A673 (cell line): ENCODE results near the gene PIK3R1. TPM values are rescaled to one million over a fixed set of nuclear protein-coding genes. Genes with fewer than 3 reads are reported as not detected.

ENCODE experiments used
- BruUV-seq: library from RNA; stranded (reverse); fragments of 400-500 nt; replicated peaks from 2 replicates; lab custom pipeline; 2021; lab: Mats Ljungman, UMichigan
- CTCF ChIA-PET: fragments of 300-600 bp; sonication (Branson Sonifier 250); formaldehyde crosslinking; loops from one replicate; lab custom pipeline; 2022; ENCODE audit warnings: antibody characterized with exemption; lab: Charles Lee
- POLR2A ChIA-PET: fragments of 300-600 bp; sonication (Branson Sonifier 250); formaldehyde crosslinking; loops from one replicate; lab custom pipeline; 2022; ENCODE audit warnings: antibody characterized with exemption; ENCODE audit not compliant: low non-redundant PET; lab: Charles Lee
- DNase-seq: peaks from one replicate; pipeline ENCODE4 v3.0.0-alpha.2; 2015; ENCODE audit warnings: low spot score
- H3K27ac ChIP-seq: fragments of 200-600 bp; sonication (generic); 2 replicates; pipeline ENCODE4 v1.5.1; 2016; ENCODE audit warnings: mixed run types, low read depth, mild to moderate bottlenecking, mixed read lengths, antibody characterized with exemption, low read length; ENCODE audit not compliant: poor library complexity, severe bottlenecking
- H3K27me3 ChIP-seq: fragments of 200-600 bp; sonication (generic); replicated peaks from 2 replicates; pipeline ENCODE4 v1.6.1; 2017; ENCODE audit warnings: mixed run types, low read depth, mild to moderate bottlenecking, mixed read lengths, antibody characterized with exemption, low read length; ENCODE audit not compliant: insufficient read depth, poor library complexity
- H3K36me3 ChIP-seq: fragments of 200-600 bp; sonication (generic); 2 replicates; pipeline ENCODE4 v1.6.1; 2016; ENCODE audit warnings: mixed run types, mild to moderate bottlenecking, mixed read lengths, antibody characterized with exemption, low read length; ENCODE audit not compliant: insufficient read depth, poor library complexity, severe bottlenecking
- H3K4me1 ChIP-seq: fragments of 200-600 bp; sonication (generic); 2 replicates; pipeline ENCODE4 v1.6.1; 2017; ENCODE audit warnings: mixed run types, mild to moderate bottlenecking, mixed read lengths, antibody characterized with exemption, low read length; ENCODE audit not compliant: insufficient read depth, poor library complexity, severe bottlenecking
- H3K4me3 ChIP-seq: fragments of 200-600 bp; sonication (generic); 2 replicates; pipeline ENCODE4 v1.5.1; 2016; ENCODE audit warnings: low read depth, mixed run types, mild to moderate bottlenecking, mixed read lengths, low read length; ENCODE audit not compliant: poor library complexity, severe bottlenecking
- H3K9me3 ChIP-seq: fragments of 200-600 bp; sonication (generic); 2 replicates; pipeline ENCODE4 v1.6.1; 2016; ENCODE audit warnings: mixed run types, low read depth, mild to moderate bottlenecking, mixed read lengths, antibody characterized with exemption, low read length; ENCODE audit not compliant: poor library complexity, severe bottlenecking
- CTCF ChIP-seq: fragments of 300-800, 200-600 bp; sonication (generic); conservative IDR thresholded peaks from 2 replicates; pipeline ENCODE4 v1.5.1; 2017; ENCODE audit warnings: low read depth, mild to moderate bottlenecking, antibody characterized with exemption, low read length, moderate library complexity, mixed read lengths
- EZH2 ChIP-seq: fragments of 200-600 bp; sonication (generic); IDR thresholded peaks from 2 replicates; pipeline ENCODE4 v1.6.1; 2017; ENCODE audit warnings: borderline replicate concordance, low read depth, mild to moderate bottlenecking, mixed read lengths, antibody characterized with exemption, low read length; ENCODE audit not compliant: poor library complexity, severe bottlenecking
- intact Hi-C: fragments of 100-400 bp; cut with micrococcal nuclease; formaldehyde crosslinking; loops from one replicate; pipeline ENCODE4 v1.10.0; 2022; ENCODE audit not compliant: unreplicated experiment
- total RNA-seq: library from RNA; stranded (reverse); gene quantifications from 2 replicates; pipeline ENCODE4 v1.2.3, GENCODE V29; 2021

The PIK3R1 gene
- total RNA-seq, 1 experiment from 2014 or later, result 57.9 TPM

DNA sequence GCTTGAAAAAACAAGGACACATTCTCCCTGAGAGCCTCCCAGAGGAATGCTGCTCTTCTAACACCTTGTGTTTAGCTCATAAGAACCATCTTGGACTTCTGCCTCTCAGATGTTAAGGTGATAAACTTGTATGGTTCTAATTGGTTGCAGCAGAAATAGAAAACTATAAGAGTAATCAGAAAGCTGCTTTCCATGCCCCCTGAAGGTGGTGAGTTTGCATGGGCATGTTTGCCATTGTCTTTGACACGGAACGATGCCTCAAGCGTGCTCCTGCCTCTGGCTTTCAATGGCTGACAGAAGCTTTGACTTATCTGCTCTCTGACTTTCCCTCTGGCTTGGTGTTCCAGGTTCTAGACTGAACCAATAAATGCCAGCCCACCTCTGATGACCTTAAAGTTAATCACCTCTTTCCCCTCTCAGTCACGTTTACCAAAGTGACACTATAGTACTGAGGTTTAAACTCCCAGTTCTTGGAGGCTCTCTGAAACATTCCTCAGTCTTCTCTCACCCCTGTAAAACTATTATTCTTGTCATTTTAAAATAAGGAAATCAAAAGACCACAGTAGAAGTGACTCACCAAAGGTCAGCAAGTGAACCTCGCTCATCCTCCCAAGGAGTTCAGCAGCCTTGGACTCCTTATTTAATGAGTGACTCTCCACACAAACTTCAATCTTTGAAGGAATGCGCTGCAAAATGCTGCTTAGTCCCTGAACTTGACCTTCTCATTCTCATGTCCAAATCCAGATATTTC, 103.6 kb downstream of the PIK3R1 start:
- Histone ChIP-seq H3K27ac (no peak overlapping the region), H3K4me3 (no peak overlapping the region), H3K4me1 (no peaks in the 10 kb centered on the region), H3K36me3 (no peaks in the 10 kb centered on the region), H3K9me3 (no peaks in the 10 kb centered on the region), H3K27me3 (no peaks in the 10 kb centered on the region)
- CTCF ChIA-PET, result no interaction called here
- POLR2A ChIA-PET, result no interaction called here
- DNase-seq, result no peak
- intact Hi-C loops, result no loop called here
- no TSS peak for BruUV-seq
- TF ChIP-seq EZH2 (no peak), CTCF (no peak)

DNA sequence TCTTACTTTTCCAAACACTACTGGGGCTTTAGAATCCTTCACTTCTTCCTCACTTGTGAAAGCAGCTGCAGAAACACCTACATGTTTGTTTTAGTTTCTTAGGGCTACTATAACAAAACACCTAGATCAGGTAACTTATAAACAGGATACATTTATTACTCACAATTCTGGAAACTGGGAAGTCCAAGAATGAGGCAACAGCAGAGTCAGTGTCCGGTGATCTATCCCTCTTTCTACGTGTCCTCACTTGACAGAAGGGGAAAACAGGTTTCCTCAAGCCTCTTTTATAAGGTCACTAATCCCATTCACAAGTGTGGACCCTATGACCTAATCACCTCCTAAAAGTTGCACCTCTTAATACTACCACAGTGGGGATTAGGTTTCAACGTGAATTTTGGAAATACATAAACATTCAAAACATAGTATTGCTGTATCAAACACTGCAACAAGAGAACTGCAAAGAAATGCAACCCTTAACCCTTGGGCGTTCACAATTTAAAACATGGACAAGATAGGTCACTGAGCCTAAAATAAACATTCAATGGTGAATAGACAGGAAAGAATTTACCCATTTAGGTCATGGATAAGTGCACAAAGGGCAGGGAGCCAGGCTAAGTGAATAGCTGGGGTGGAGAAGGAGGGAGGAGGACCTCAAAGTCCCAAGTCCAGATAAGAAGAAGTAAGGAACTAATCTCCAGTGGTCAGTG, 104.3 kb downstream of the PIK3R1 start:
- no peaks in the 10 kb centered on the region for H3K4me1 ChIP-seq
- POLR2A ChIA-PET, result no interaction called here
- H3K4me3 ChIP-seq, result no peak overlapping the region
- no peak overlapping the region for H3K27ac ChIP-seq
- H3K36me3 ChIP-seq, result no peaks in the 10 kb centered on the region
- CTCF ChIA-PET, result no interaction called here
- H3K27me3 ChIP-seq, result no peaks in the 10 kb centered on the region
- no TSS peak for BruUV-seq
- TF ChIP-seq CTCF (no peak), EZH2 (no peak)
- intact Hi-C loops, result no loop called here
- DNase-seq, result no peak
- no peaks in the 10 kb centered on the region for H3K9me3 ChIP-seq

DNA sequence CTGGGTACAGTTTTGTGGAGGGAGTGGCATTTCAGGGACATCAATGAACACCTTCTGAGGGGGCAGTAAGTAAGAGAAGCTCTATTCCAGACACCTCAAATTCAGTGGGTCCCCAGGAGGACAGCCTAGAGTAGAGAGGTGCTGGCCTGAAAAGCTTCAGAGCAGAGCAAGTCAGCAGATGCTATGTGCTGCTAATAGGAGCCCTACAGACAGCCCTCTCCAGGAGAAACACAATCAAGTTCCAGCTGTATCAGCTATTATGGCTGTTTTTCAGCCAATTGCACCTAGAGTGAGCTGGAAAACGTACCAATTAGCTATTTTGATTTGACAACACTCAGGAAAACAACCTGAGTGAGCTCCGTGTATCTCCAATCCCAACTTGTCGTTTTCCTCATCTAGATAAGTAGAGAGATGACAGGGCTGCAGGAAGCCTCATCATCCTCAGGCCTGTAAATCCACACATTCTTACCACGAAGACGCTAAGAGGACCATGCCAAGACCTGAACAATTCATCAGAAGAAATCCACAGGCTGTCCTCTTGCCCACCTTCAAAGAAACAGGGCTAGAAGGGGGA, 104.9 kb downstream of the PIK3R1 start:
- DNase-seq, result no peak
- Histone ChIP-seq H3K27me3 (no peaks in the 10 kb centered on the region), H3K9me3 (no peaks in the 10 kb centered on the region), H3K27ac (no peak overlapping the region), H3K36me3 (no peaks in the 10 kb centered on the region), H3K4me1 (no peaks in the 10 kb centered on the region), H3K4me3 (no peak overlapping the region)
- intact Hi-C loops, result no loop called here
- ChIA-PET CTCF (interaction anchor here (0.5 kb wide), 1 partner anchor 88 kb away, joined by 3 read pairs; no protein-coding TSS in a partner anchor), POLR2A (no interaction called here)
- TF ChIP-seq CTCF (no peak), EZH2 (no peak)
- BruUV-seq, result no TSS peak
